ENCODE results near the gene NXPE1. TPM values are rescaled to one million over a fixed set of nuclear protein-coding genes. Genes with fewer than 3 reads are reported as not detected.

NXPE1 gene
- total RNA-seq, 4 donors from 2014 or later: not detected

GRCh38 chr11:114562166-114562916 lies 2.7 kb upstream of the NXPE1 start:
- Histone ChIP-seq H3K4me3 (no peak overlapping the region), H3K9me3 (no peaks in the 10 kb centered on the region), H3K27ac (no peak overlapping the region), H3K36me3 (no peaks in the 10 kb centered on the region), H3K4me1 (no peaks in the 10 kb centered on the region), H3K27me3 (no peaks in the 10 kb centered on the region)
- WGBS, 2 donors (ENCODE audit: low coverage in 1 of 2): 17 to 40% methylated on average over 2 to 3 of the region's 3 CpGs
- no peak for ATAC-seq
- TF ChIP-seq CTCF (IDR thresholded peaks at IDR 0.05) (no peak), POLR2A (IDR thresholded peaks at IDR 0.05) (no peak), EP300 (IDR thresholded peaks at IDR 0.05) (no peak), POLR2AphosphoS5 (IDR thresholded peaks at IDR 0.05) (no peak)

- Histone ChIP-seq H3K4me3 (no peak overlapping the region), H3K27me3 (no peaks in the 10 kb centered on the region), H3K27ac (no peak overlapping the region), H3K4me1 (no peaks in the 10 kb centered on the region), H3K9me3 (no peaks in the 10 kb centered on the region), H3K36me3 (no peaks in the 10 kb centered on the region)
- WGBS, 2 donors (ENCODE audit: low coverage in 1 of 2): 27 to 58% methylated on average over 1 of the region's 1 CpG
- no peak for ATAC-seq
- no peak for TF ChIP-seq EP300 (IDR thresholded peaks at IDR 0.05)
Measured at GRCh38 chr11:114556135-114556534, 3.5 kb downstream of the NXPE1 start.

GRCh38 chr11:114553642-114554041 lies 6.0 kb downstream of the NXPE1 start:
- 82 to 100% methylated on average over 1 to 2 of the region's 2 CpGs for WGBS, 2 donors (ENCODE audit: low coverage in 1 of 2)

GRCh38 chr11:114551060-114551459 lies 8.6 kb downstream of the NXPE1 start:
- no peaks in the 10 kb centered on the region for H3K4me1 ChIP-seq
- no peak overlapping the region for H3K27ac ChIP-seq
- no peaks in the 10 kb centered on the region for H3K9me3 ChIP-seq
- H3K4me3 ChIP-seq: no peak overlapping the region
- WGBS, 2 donors (ENCODE audit: low coverage in 1 of 2): 74 to 80% methylated on average over 4 of the region's 4 CpGs
- ATAC-seq: no peak
- H3K36me3 ChIP-seq: no peaks in the 10 kb centered on the region
- H3K27me3 ChIP-seq: no peaks in the 10 kb centered on the region
- TF ChIP-seq POLR2AphosphoS5 (IDR thresholded peaks at IDR 0.05): no peak
- TF ChIP-seq POLR2A (IDR thresholded peaks at IDR 0.05): no peak
- no peak for TF ChIP-seq EP300 (IDR thresholded peaks at IDR 0.05)
- TF ChIP-seq CTCF (IDR thresholded peaks at IDR 0.05): no peak

More at GRCh38 chr11:114553642-114554041, 6.0 kb downstream of the NXPE1 start:
- H3K4me3 ChIP-seq: no peak overlapping the region
- no peak for ATAC-seq
- H3K27ac ChIP-seq: no peak overlapping the region
- no peak for TF ChIP-seq EP300 (IDR thresholded peaks at IDR 0.05)
- no peaks in the 10 kb centered on the region for H3K4me1 ChIP-seq
- H3K9me3 ChIP-seq: no peaks in the 10 kb centered on the region
- no peaks in the 10 kb centered on the region for H3K27me3 ChIP-seq
- no peaks in the 10 kb centered on the region for H3K36me3 ChIP-seq

GRCh38 chr11:114525682-114526081 lies 34.0 kb downstream of the NXPE1 start:
- no peak for ATAC-seq
- TF ChIP-seq POLR2AphosphoS5 (IDR thresholded peaks at IDR 0.05): no peak
- no peak for TF ChIP-seq EP300 (IDR thresholded peaks at IDR 0.05)
- TF ChIP-seq POLR2A (IDR thresholded peaks at IDR 0.05): no peak
- TF ChIP-seq CTCF (IDR thresholded peaks at IDR 0.05): no peak
- Histone ChIP-seq H3K4me1 (no peaks in the 10 kb centered on the region), H3K9me3 (peaks cover 0 to 11% (median 0%) of the 10 kb centered on the region in 3 donors), H3K4me3 (no peak overlapping the region), H3K27me3 (no peaks in the 10 kb centered on the region), H3K27ac (no peak overlapping the region), H3K36me3 (peaks cover 0 to 9% of the 10 kb centered on the region in 2 donors)
- WGBS, 2 donors (ENCODE audit: low coverage in 1 of 2): 60 to 83% methylated on average over 1 of the region's 2 CpGs

GRCh38 chr11:114524122-114524521 lies 35.6 kb downstream of the NXPE1 start:
- Histone ChIP-seq H3K36me3 (no peaks in the 10 kb centered on the region), H3K9me3 (peaks cover 0 to 11% (median 0%) of the 10 kb centered on the region in 3 donors), H3K4me1 (no peaks in the 10 kb centered on the region), H3K27me3 (no peaks in the 10 kb centered on the region), H3K27ac (no peak overlapping the region), H3K4me3 (no peak overlapping the region)
- no peak for ATAC-seq
- TF ChIP-seq POLR2A (IDR thresholded peaks at IDR 0.05): no peak
- no peak for TF ChIP-seq EP300 (IDR thresholded peaks at IDR 0.05)
- TF ChIP-seq CTCF (IDR thresholded peaks at IDR 0.05): no peak
- TF ChIP-seq POLR2AphosphoS5 (IDR thresholded peaks at IDR 0.05): no peak
- WGBS, 2 donors (ENCODE audit: low coverage in 1 of 2): 100% methylated on average over 1 of the region's 1 CpG; no CpG with 5 or more reads in 1 of the 2 donors
